Mesothelial cell of epicardium (in vitro differentiated cells): ENCODE results near the gene HSPB9. TPM values are rescaled to one million over a fixed set of nuclear protein-coding genes. Genes with fewer than 3 reads are reported as not detected.
"Not testable (repeated sequence)": the region's sequence is repeated elsewhere in the genome, so short reads cannot be mapped to it uniquely, and the experiment has no call there.

Experiments
- DNase-seq, 2 experiments: peaks; one replicate each; pipeline ENCODE4 v3.0.0; 2021; ENCODE audit warnings: low spot score in 2 of 2; ENCODE audit not compliant: unreplicated experiment in 2 of 2
- H3K27ac Mint-ChIP-seq: 2 replicates; pipeline ENCODE4 v1.8.0; 2021; ENCODE audit warnings: mixed read lengths
- H3K27me3 Mint-ChIP-seq: 2 replicates; pipeline ENCODE4 v1.8.0; 2021; ENCODE audit warnings: low read depth, mixed read lengths
- H3K36me3 Mint-ChIP-seq: 2 replicates; pipeline ENCODE4 v1.8.0; 2021; ENCODE audit warnings: mixed read lengths
- H3K4me1 Mint-ChIP-seq: 2 replicates; pipeline ENCODE4 v1.8.0; 2021; ENCODE audit warnings: mixed read lengths
- H3K4me3 Mint-ChIP-seq: 2 replicates; pipeline ENCODE4 v1.8.0; 2021; ENCODE audit warnings: mild to moderate bottlenecking, moderate library complexity, mixed read lengths
- H3K9me3 Mint-ChIP-seq: 2 replicates; pipeline ENCODE4 v1.8.0; 2021; ENCODE audit warnings: mixed read lengths
- total RNA-seq: library from RNA; stranded (reverse); gene quantifications from 3 replicates; pipeline ENCODE4 v1.2.1, GENCODE V29; 2021
- TF ChIP-seq, protein P1 (sequence below): fragments of 200-600 bp; sonication (generic); IDR thresholded peaks from one replicate; pipeline ENCODE4 v1.5.0; 2021; ENCODE audit warnings: antibody characterized with exemption; ENCODE audit not compliant: unreplicated experiment

HSPB9 gene
- total RNA-seq, 1 donor from 2014 or later = not detected

DNA sequence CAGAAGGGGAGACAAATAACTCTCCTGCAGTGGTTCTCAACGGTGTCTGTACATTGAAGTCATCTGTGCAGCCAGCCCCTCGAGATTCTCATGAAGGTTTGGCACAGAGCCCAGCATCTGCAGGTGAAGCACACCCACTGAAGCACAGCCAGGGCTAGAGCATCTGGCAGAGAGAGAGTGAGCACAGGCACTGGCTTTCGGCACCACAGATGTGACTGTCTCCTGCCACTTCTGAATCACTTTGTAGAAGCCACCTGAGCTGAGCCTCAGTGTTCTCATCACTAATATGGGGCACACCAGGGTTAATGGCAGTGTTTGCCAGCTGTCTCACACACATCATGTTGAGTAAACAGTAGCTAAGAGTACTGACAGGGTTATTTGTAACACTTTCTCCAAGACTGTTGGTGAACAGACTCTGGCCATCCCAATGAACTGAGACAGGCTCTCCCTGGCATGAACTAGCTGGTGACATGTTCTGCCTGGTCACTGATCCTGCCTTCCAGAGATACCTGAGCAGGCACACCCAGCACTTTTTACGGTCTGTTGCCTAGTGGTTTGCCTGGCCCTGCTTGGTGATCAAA, 10.9 kb downstream of the HSPB9 start:
- Mint-ChIP-seq H3K36me3 (peaks cover 9% of the 10 kb centered on the region), H3K4me3 (no peak overlapping the region), H3K27me3 (no peaks in the 10 kb centered on the region), H3K27ac (peak overlapping the region; percentile 63), H3K9me3 (no peaks in the 10 kb centered on the region), H3K4me1 (peaks cover 17% of the 10 kb centered on the region)
- TF ChIP-seq, protein P1, sequence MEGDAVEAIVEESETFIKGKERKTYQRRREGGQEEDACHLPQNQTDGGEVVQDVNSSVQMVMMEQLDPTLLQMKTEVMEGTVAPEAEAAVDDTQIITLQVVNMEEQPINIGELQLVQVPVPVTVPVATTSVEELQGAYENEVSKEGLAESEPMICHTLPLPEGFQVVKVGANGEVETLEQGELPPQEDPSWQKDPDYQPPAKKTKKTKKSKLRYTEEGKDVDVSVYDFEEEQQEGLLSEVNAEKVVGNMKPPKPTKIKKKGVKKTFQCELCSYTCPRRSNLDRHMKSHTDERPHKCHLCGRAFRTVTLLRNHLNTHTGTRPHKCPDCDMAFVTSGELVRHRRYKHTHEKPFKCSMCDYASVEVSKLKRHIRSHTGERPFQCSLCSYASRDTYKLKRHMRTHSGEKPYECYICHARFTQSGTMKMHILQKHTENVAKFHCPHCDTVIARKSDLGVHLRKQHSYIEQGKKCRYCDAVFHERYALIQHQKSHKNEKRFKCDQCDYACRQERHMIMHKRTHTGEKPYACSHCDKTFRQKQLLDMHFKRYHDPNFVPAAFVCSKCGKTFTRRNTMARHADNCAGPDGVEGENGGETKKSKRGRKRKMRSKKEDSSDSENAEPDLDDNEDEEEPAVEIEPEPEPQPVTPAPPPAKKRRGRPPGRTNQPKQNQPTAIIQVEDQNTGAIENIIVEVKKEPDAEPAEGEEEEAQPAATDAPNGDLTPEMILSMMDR = no peak
- DNase-seq = no peak

DNA sequence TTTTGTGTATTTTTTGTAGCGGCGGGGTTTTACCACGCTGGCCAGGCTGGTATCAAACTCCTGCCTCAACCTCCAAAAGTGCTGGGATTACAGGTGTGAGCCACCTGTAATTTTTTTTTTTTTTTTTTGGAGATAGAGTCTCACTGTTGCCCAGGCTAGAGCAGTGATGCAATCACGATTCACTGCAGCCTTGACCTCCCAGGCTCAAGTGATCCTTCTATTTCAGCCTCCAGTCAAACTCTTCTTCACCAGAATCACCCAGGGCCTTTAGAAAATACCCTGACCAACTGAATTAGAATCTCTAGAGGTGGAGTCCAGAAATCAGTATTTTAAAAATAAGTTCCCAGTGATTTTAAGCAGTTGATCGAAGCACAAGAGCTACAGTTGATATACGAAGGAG, 12.5 kb downstream of the HSPB9 start:
- no peaks in the 10 kb centered on the region for H3K27me3 Mint-ChIP-seq
- H3K4me3 Mint-ChIP-seq = no peak overlapping the region
- peaks cover 3% of the 10 kb centered on the region for H3K36me3 Mint-ChIP-seq
- no peaks in the 10 kb centered on the region for H3K9me3 Mint-ChIP-seq
- DNase-seq = no peak
- peaks cover 17% of the 10 kb centered on the region for H3K4me1 Mint-ChIP-seq
- peak overlapping the region; percentile 90 for H3K27ac Mint-ChIP-seq
- TF ChIP-seq, protein P1 = no peak

DNA sequence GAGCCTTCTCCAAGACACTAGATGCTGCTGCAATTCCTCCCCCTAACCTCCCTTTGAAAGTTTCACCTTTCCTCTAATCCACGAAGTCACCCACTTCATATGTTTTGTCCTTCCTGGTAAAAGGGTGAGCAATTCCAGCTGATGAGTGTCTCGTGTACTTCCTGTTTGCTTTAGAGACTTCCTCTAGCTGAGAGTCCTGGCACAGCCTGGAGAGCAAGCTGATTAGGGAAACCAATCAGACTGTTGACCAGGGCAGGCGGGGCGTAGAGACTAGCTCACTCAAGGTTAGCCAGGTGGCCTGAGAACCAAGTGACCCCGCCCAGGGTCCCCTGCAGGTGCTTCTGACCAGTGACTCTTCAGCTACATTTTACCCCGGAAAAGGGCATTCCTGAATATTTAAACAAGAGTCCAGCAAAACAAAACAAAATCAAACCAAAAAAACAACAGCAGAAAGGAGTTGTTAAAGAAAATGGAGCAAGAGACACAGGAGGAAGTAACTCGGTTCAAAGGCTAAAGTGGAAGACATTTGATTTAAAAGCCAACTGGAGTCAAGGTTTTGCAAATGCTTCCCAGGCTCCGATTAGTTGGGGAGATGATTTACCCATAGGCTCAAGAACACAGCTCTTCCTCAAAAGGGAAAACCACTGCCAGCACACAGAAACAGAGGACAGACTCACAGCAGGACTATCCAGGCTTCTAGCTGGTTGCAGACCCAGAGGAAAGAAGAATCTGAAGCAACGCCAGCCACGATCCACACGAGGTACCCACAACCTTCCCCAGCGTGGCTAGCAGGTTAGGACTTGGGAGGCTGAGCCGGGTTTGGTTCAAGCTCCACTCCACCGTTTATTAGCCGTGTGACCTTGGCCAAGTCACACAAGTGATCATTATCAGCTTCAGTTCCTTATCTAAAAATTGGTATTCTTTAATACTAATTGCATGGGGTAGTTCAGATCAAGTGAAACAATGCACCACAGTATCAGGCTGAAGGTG, 13.4 kb downstream of the HSPB9 start:
- Mint-ChIP-seq H3K27me3 (no peaks in the 10 kb centered on the region), H3K27ac (peak overlapping the region; percentile 90), H3K4me1 (peaks cover 17% of the 10 kb centered on the region), H3K4me3 (no peak overlapping the region), H3K36me3 (peaks cover 2% of the 10 kb centered on the region), H3K9me3 (no peaks in the 10 kb centered on the region)
- no peak for DNase-seq
- TF ChIP-seq, protein P1 = no peak

DNA sequence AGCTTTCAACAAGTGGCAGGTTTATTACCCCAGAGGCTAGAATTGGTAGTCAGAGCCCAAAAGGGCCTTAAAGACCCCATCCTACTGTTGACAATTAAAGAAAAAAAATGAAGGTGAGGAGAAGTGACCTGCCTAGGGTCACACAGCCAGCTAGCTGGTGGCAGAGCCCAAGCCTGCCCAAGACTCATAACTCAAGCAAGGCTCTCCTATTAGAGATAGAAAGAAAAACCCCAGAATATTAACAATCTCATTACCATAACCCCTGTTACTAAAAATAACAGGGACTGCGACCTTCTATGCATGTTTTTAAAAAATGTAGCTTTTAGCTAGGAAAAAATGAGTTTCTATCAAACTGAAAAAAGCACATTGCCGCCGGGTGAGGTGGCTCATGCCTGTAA, 14.0 kb downstream of the HSPB9 start:
- no peak for DNase-seq
- Mint-ChIP-seq H3K4me3 (no peak overlapping the region), H3K4me1 (peaks cover 19% of the 10 kb centered on the region), H3K27ac (no peak overlapping the region), H3K27me3 (no peaks in the 10 kb centered on the region), H3K36me3 (peaks cover 5% of the 10 kb centered on the region), H3K9me3 (no peaks in the 10 kb centered on the region)
- TF ChIP-seq, protein P1 = no peak

DNA sequence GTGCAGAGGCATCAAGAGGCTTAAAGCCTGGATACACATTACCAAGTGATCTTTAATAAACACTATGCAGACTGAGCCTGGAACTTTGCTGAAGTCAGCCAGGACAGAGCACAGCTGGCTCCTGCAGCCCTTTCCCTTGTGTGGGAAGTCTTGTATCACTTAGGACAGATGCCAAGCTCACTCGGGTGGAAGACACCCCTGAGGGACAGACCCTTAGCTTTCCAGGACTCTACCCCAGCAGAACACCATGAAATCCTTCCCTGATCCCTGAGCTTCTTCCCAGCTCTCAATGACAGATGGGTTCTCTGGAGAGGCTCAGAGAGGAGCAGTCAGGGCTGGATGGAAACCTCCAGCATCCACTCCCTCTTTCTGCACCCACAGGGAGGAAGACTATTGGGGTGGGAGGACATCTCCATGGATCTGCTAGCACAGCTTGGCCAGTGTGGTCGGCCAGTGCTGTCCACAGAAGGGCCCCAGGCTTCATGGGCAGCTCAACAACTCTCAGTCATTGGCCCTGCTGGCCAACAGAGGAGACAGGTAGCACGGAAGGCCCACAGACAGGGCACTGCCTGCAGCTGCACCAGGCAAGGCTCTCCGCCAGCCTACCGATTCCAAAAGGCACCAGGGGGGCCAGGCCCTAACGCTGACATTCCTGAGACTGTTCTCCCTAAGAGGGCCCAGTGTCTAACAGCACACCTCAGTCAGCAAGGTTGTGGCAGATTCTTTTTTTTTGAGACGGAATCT, 16.3 kb downstream of the HSPB9 start:
- Mint-ChIP-seq H3K9me3 (no peaks in the 10 kb centered on the region), H3K4me1 (peaks cover 24% of the 10 kb centered on the region), H3K4me3 (no peak overlapping the region), H3K27me3 (no peaks in the 10 kb centered on the region), H3K36me3 (peaks cover 5% of the 10 kb centered on the region), H3K27ac (peak overlapping the region; percentile 53)
- no peak for DNase-seq
- TF ChIP-seq, protein P1 = no peak

DNA sequence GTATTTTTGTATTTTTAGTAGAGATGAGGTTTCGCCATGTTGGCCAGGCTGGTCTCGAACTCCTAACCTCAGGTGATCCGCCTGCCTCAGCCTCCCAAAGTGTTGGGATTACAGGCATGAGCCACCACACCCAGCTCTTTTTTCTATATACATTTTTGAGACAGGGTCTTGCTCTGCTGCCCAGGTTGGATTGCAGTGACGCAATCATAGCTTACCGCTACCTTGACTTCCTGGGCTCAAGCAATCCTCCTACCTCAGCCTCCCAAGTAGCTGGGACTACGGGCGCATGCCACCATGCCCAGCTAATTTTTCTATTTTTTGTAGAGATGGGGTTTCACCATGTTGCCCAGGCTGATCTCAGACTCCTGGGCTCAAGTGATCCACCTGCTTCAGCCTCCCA, 18.1 kb downstream of the HSPB9 start:
- H3K4me1 Mint-ChIP-seq = peaks cover 20% of the 10 kb centered on the region
- not testable (repeated sequence) for H3K36me3 Mint-ChIP-seq, H3K27ac Mint-ChIP-seq, H3K9me3 Mint-ChIP-seq, H3K27me3 Mint-ChIP-seq, DNase-seq, H3K4me3 Mint-ChIP-seq
